PC-9 (cell line): Measurements from ENCODE around the gene ANKRD16. TPM values are rescaled to one million over a fixed set of nuclear protein-coding genes. Genes with fewer than 3 reads are reported as not detected.
"Not testable (repeated sequence)": the region's sequence is repeated elsewhere in the genome, so short reads cannot be mapped to it uniquely, and the experiment has no call there.

ENCODE experiments used
- BruUV-seq: library from RNA; stranded (reverse); fragments of 400-500 nt; replicated peaks from 2 replicates; lab custom pipeline; 2021; lab: Mats Ljungman, UMichigan
- CTCF ChIA-PET: fragments of 300-600 bp; sonication (Branson Sonifier 250); formaldehyde crosslinking; loops from one replicate; lab custom pipeline; 2022; ENCODE audit warnings: antibody characterized with exemption; lab: Charles Lee
- POLR2A ChIA-PET: fragments of 300-600 bp; sonication (Branson Sonifier 250); formaldehyde crosslinking; loops from one replicate; lab custom pipeline; 2022; ENCODE audit warnings: antibody characterized with exemption; ENCODE audit not compliant: unreplicated experiment; lab: Charles Lee
- DNase-seq, 2 experiments: peaks; one replicate each; pipeline versions ENCODE4 v3.0.0 to v3.0.0-alpha.2; 2015 to 2022; ENCODE audit warnings: mixed read lengths in 1 of 2
- H2AFZ ChIP-seq: fragments of 200-600 bp; sonication (generic); 2 replicates; pipeline ENCODE4 v1.8.1; 2017; ENCODE audit warnings: antibody characterized with exemption
- H3F3A ChIP-seq: fragments of 200-600 bp; sonication (generic); 2 replicates; pipeline ENCODE4 v1.8.1; 2017; ENCODE audit warnings: antibody characterized with exemption, mild to moderate bottlenecking, low read depth; ENCODE audit not compliant: insufficient read depth
- H3K27ac ChIP-seq: fragments of 200-600 bp; sonication (generic); 2 replicates; pipeline ENCODE4 v1.6.1; 2016; ENCODE audit warnings: mixed run types
- H3K27me3 ChIP-seq: fragments of 200-600 bp; sonication (generic); 2 replicates; pipeline ENCODE4 v1.6.1; 2016; ENCODE audit warnings: low read depth, mixed run types; ENCODE audit not compliant: insufficient read depth
- H3K36me3 ChIP-seq: fragments of 200-600 bp; sonication (generic); 2 replicates; pipeline ENCODE4 v1.6.1; 2016; ENCODE audit warnings: low read depth, mixed run types
- H3K4me1 ChIP-seq: fragments of 200-600 bp; sonication (generic); replicated peaks from 2 replicates; pipeline ENCODE4 v1.6.1; 2016; ENCODE audit warnings: mixed run types; ENCODE audit not compliant: insufficient read depth
- H3K4me2 ChIP-seq: fragments of 200-600 bp; sonication (generic); 2 replicates; pipeline ENCODE4 v1.6.1; 2017; ENCODE audit warnings: mixed run types
- H3K4me3 ChIP-seq: fragments of 200-600 bp; sonication (generic); 2 replicates; pipeline ENCODE4 v1.6.1; 2016; ENCODE audit warnings: mixed run types
- H3K79me2 ChIP-seq: fragments of 200-600 bp; sonication (generic); 2 replicates; pipeline ENCODE4 v1.6.1; 2017; ENCODE audit warnings: low read depth, mixed run types
- H3K9me2 ChIP-seq: fragments of 200-600 bp; sonication (generic); 2 replicates; pipeline ENCODE4 v1.8.1; 2017; ENCODE audit warnings: mild to moderate bottlenecking; ENCODE audit not compliant: insufficient read depth
- H3K9me3 ChIP-seq: fragments of 200-600 bp; sonication (generic); 2 replicates; pipeline ENCODE4 v1.8.1; 2016; ENCODE audit warnings: low read depth; ENCODE audit not compliant: insufficient read depth
- H4K20me1 ChIP-seq: fragments of 200-600 bp; sonication (generic); 2 replicates; pipeline ENCODE4 v1.8.1; 2017; ENCODE audit not compliant: insufficient read depth
- CTCF ChIP-seq: fragments of 200-600 bp; sonication (generic); conservative IDR thresholded peaks from 2 replicates; pipeline ENCODE4 v1.6.1; 2017; ENCODE audit warnings: mixed run types, antibody characterized with exemption, mild to moderate bottlenecking, moderate library complexity
- EZH2 ChIP-seq: fragments of 200-600 bp; sonication (generic); IDR thresholded peaks from 2 replicates; pipeline ENCODE4 v1.8.0; 2017; ENCODE audit warnings: antibody characterized with exemption, low read depth
- intact Hi-C: fragments of 100-400 bp; cut with micrococcal nuclease; formaldehyde crosslinking; loops from one replicate; pipeline ENCODE4 v1.10.0; 2022; ENCODE audit not compliant: unreplicated experiment
- total RNA-seq: library from RNA; stranded (reverse); gene quantifications from 2 replicates; pipeline ENCODE4 v1.2.3, GENCODE V29; 2021

The ANKRD16 gene
- total RNA-seq, 1 experiment from 2014 or later, result 9.8 TPM

GRCh38 chr10:5840314-5841307, 49.1 kb downstream of the ANKRD16 start:
- H3K79me2 ChIP-seq, result no peaks in the 10 kb centered on the region
- H3K27ac ChIP-seq, result no peak overlapping the region
- intact Hi-C loops, result no loop called here
- no peak overlapping the region for H3K4me3 ChIP-seq
- H3K36me3 ChIP-seq, result no peaks in the 10 kb centered on the region
- TF ChIP-seq CTCF, result no peak
- no peak for TF ChIP-seq EZH2
- DNase-seq, result no peak
- H3K4me2 ChIP-seq, result no peak overlapping the region
- no peaks in the 10 kb centered on the region for H3K27me3 ChIP-seq
- BruUV-seq, result no TSS peak
- H3K4me1 ChIP-seq, result no peaks in the 10 kb centered on the region
- no peaks in the 10 kb centered on the region for H4K20me1 ChIP-seq
- POLR2A ChIA-PET, result no interaction called here
- no peak overlapping the region for H2AFZ ChIP-seq
- no peaks in the 10 kb centered on the region for H3K9me2 ChIP-seq
- H3K9me3 ChIP-seq, result no peaks in the 10 kb centered on the region
- no peaks in the 10 kb centered on the region for H3F3A ChIP-seq
- CTCF ChIA-PET, result no interaction called here

GRCh38 chr10:5836181-5836580, 53.5 kb downstream of the ANKRD16 start:
- H3K27ac ChIP-seq, intact Hi-C loops, H3K4me2 ChIP-seq, H3K79me2 ChIP-seq, POLR2A ChIA-PET, H3F3A ChIP-seq, H2AFZ ChIP-seq, H4K20me1 ChIP-seq, H3K4me3 ChIP-seq, BruUV-seq, H3K9me2 ChIP-seq, DNase-seq, H3K27me3 ChIP-seq, H3K9me3 ChIP-seq, H3K36me3 ChIP-seq: not testable (repeated sequence)
- CTCF ChIA-PET, result interaction anchor here (0.7 kb wide), 1 partner anchor 250 kb away, joined by 4 read pairs; no protein-coding TSS in a partner anchor
- peaks cover 10% of the 10 kb centered on the region for H3K4me1 ChIP-seq

- intact Hi-C loops, result no loop called here
- H4K20me1 ChIP-seq, result no peaks in the 10 kb centered on the region
- BruUV-seq, result no TSS peak
- DNase-seq, result no peak
- no peaks in the 10 kb centered on the region for H3K36me3 ChIP-seq
- no peaks in the 10 kb centered on the region for H3K79me2 ChIP-seq
- H3K4me2 ChIP-seq, result no peak overlapping the region
- TF ChIP-seq CTCF (no peak), EZH2 (no peak)
- H3K4me1 ChIP-seq, result peaks cover 10% of the 10 kb centered on the region
- H3K9me3 ChIP-seq, result no peaks in the 10 kb centered on the region
- no peaks in the 10 kb centered on the region for H3K9me2 ChIP-seq
- CTCF ChIA-PET, result no interaction called here
- no peaks in the 10 kb centered on the region for H3F3A ChIP-seq
- H3K4me3 ChIP-seq, result no peak overlapping the region
- no peak overlapping the region for H2AFZ ChIP-seq
- H3K27me3 ChIP-seq, result no peaks in the 10 kb centered on the region
- H3K27ac ChIP-seq, result no peak overlapping the region
- POLR2A ChIA-PET, result interaction anchor here (0.7 kb wide), 1 partner anchor 16 kb away, joined by 4 read pairs; no protein-coding TSS in a partner anchor
These were observed 54.1 kb downstream of the ANKRD16 start for GRCh38 chr10:5835446-5836095.
